ENCODE measurements around the gene TMEM203. TPM values are rescaled to one million over a fixed set of nuclear protein-coding genes. Genes with fewer than 3 reads are reported as not detected.

Gene TMEM203
- total RNA-seq, 1 donor from 2014 or later = 33.0 TPM

GRCh38 chr9:137161558-137162486 lies 43.6 kb downstream of the TMEM203 start:
- DNase-seq (ENCODE audit: low spot score in 2 of 2, unreplicated experiment in 2 of 2) = no peak
- peaks cover 91% of the 10 kb centered on the region for H3K27me3 Mint-ChIP-seq (ENCODE audit: low read depth)
- no peaks in the 10 kb centered on the region for H3K36me3 Mint-ChIP-seq
- TF ChIP-seq CTCF (IDR thresholded peaks at IDR 0.05; ENCODE audit: unreplicated experiment) = no peak
- no peaks in the 10 kb centered on the region for H3K9me3 Mint-ChIP-seq
- H3K27ac Mint-ChIP-seq = no peak overlapping the region
- peaks cover 5% of the 10 kb centered on the region for H3K4me1 Mint-ChIP-seq
- H3K4me3 Mint-ChIP-seq = peak overlapping the region; percentile 10

DNA sequence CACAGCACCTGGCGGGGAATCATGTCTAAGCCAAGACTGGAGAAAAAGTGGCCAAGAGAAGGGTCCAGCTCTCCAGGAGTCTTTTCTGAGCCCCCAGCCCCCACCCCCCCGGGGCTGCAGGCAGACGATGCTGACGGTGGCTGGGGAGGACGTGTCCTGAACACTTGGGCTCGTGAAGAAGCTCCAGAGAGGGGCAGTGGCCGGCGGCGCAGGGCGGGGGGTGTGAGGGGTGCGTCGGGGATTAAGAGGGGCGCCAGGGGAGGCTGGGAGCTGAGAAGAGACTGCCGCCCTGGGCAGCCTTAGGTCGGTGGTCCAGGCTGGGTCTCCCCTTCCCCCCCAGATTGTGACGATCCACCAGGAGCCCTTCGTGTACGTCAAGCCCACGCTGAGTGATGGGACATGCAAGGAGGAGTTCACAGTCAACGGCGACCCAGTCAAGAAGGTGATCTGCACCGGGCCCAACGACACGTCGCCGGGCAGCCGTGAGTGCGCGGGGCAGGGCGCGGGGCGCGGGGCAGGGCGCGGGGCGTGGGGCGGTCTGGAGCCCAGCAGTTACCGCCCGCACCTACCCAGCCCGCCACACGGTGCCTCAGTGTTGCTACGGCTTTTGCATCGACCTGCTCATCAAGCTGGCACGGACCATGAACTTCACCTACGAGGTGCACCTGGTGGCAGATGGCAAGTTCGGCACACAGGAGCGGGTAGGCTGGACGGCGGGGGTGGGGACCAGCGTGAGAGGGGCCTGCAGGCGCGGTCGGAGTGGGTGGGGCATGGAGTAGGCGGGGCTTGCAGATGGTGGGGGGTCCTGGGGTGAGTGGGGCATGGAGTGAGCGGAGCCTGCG lies 44.5 kb downstream of the TMEM203 start:
- Mint-ChIP-seq H3K36me3 (no peaks in the 10 kb centered on the region), H3K4me1 (peaks cover 5% of the 10 kb centered on the region), H3K27ac (no peak overlapping the region), H3K4me3 (no peak overlapping the region), H3K27me3 (ENCODE audit: low read depth) (peaks cover 91% of the 10 kb centered on the region), H3K9me3 (no peaks in the 10 kb centered on the region)
- no peak for TF ChIP-seq CTCF (IDR thresholded peaks at IDR 0.05; ENCODE audit: unreplicated experiment)
- no peak for DNase-seq (ENCODE audit: low spot score in 2 of 2, unreplicated experiment in 2 of 2)

DNA sequence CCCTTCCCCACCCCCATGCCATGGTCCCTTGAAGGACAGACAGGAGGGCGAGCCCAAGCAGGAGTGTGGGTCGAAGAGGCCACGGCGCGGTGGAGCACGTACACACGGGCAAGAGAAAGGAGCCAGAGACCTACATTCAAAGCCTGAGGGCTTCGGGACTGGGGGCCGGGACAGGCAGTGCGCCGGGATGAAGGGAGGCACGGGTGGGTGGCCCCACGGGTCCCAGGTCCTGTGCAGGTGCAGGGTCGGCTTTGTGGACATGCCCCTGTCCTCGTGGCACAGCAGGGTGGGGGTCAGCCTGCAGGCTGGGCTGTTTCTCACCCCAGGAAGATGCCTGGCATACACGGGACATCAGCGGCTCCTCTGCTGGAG lies 45.4 kb downstream of the TMEM203 start:
- H3K36me3 Mint-ChIP-seq = no peaks in the 10 kb centered on the region
- no peak for DNase-seq (ENCODE audit: low spot score in 2 of 2, unreplicated experiment in 2 of 2)
- H3K9me3 Mint-ChIP-seq = no peaks in the 10 kb centered on the region
- TF ChIP-seq CTCF (IDR thresholded peaks at IDR 0.05; ENCODE audit: unreplicated experiment) = no peak
- H3K27ac Mint-ChIP-seq = no peak overlapping the region
- H3K4me1 Mint-ChIP-seq = peaks cover 5% of the 10 kb centered on the region
- H3K27me3 Mint-ChIP-seq (ENCODE audit: low read depth) = peaks cover 91% of the 10 kb centered on the region
- no peak overlapping the region for H3K4me3 Mint-ChIP-seq

DNA sequence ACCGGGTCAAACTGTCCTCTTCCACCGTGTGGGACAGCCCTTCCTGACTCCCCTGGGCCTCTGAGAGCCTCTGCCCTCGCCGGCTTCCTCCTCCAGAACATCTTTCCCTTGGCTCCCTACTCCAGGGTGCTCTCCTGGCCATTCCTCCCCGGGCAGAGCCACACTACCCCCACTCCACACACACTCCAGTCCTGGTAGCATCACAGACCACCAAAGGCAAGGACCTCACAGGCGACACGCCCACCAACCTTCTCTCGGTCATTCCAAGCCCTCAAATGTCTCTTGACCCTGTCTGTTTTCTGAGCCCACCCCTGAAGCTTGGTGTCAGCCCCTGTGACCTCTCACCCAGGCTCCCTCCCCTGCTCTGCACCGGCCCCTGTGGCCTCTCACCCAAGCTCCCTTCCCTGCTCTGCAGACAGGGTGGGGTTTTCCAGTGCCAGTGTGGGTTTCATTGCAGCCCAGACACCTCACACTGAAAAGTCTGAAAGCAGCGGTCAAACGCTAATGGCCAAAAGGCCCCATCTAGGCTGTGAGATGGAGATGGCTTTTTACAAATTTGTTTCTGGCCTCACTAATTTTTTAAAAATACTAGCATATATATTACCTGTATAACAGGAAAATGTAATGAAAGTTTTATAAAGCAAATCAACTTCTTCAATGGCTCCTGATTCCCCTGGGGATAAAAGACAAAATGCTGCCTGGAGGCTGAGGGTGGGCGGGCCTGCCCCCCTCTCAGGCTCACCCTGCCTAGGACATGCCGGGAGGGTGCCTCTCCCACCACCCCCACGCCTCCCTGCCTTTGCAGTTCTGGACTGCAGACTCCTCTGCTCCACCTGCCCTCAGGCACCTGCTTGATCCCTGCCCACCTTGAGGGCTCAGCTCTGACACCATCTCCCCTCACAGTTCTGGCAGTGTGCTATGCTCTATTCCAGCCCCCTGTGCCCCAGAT lies 46.1 kb downstream of the TMEM203 start:
- H3K27me3 Mint-ChIP-seq (ENCODE audit: low read depth) = peaks cover 91% of the 10 kb centered on the region
- no peaks in the 10 kb centered on the region for H3K36me3 Mint-ChIP-seq
- peaks cover 5% of the 10 kb centered on the region for H3K4me1 Mint-ChIP-seq
- no peaks in the 10 kb centered on the region for H3K9me3 Mint-ChIP-seq
- no peak overlapping the region for H3K4me3 Mint-ChIP-seq
- TF ChIP-seq CTCF (IDR thresholded peaks at IDR 0.05; ENCODE audit: unreplicated experiment) = no peak
- DNase-seq (ENCODE audit: low spot score in 2 of 2, unreplicated experiment in 2 of 2) = no peak
- H3K27ac Mint-ChIP-seq = no peak overlapping the region

GRCh38 chr9:137158625-137159024 lies 46.8 kb downstream of the TMEM203 start:
- Mint-ChIP-seq H3K27ac (no peak overlapping the region), H3K4me1 (peaks cover 5% of the 10 kb centered on the region), H3K36me3 (no peaks in the 10 kb centered on the region), H3K4me3 (no peak overlapping the region), H3K9me3 (no peaks in the 10 kb centered on the region), H3K27me3 (ENCODE audit: low read depth) (peaks cover 86% of the 10 kb centered on the region)
- no peak for DNase-seq (ENCODE audit: low spot score in 2 of 2, unreplicated experiment in 2 of 2)
- no peak for TF ChIP-seq CTCF (IDR thresholded peaks at IDR 0.05; ENCODE audit: unreplicated experiment)
